ENCODE data around the gene C12orf60. TPM values are rescaled to one million over a fixed set of nuclear protein-coding genes. Genes with fewer than 3 reads are reported as not detected.

Gene C12orf60
- total RNA-seq, 1 donor from 2014 or later, result 2.1 TPM

DNA sequence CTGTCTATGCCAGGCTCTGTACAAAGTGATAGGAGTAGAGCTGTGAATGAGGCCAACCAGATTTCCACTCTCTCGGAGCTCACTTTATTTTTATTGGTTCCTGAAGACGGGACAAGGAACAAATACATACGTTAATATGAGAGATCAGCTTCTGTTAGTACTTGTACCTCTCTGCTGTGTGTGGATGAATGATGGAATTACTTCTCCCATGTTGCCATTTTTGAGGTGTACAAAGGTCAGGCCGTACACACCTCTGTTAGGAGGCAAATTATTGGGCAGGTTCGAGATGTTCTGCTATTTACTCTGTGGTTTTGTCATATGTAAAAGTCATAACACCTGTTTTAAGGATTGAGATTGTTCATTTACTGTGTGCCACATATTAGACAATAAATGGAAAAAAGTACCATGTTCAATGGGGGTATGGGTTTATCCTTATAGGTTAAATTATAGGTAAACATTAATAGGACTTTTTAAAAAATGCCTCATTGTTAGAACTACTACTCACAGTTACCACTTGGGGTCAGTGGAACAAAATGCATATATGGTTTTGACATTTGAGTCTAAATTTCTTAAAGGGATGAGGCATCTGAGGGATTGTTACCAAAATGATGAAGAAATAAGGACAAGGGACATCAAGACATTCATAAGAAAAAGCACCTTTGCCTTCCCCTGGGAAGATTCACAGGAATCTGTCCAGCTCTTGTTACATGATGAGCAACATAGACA lies 27.1 kb upstream of the C12orf60 start:
- Histone ChIP-seq H3K27me3 (ENCODE audit: control insufficient read depth in 3 of 3, insufficient read depth in 3 of 3, low read length in 3 of 3) (no peaks in the 10 kb centered on the region), H3K4me1 (ENCODE audit: control insufficient read depth in 3 of 3, insufficient read depth in 3 of 3, low read length in 3 of 3) (peaks cover 3 to 26% (median 9%) of the 10 kb centered on the region in 3 donors), H3K36me3 (ENCODE audit: control insufficient read depth in 3 of 3, insufficient read depth in 3 of 3, low read length in 3 of 3) (no peaks in the 10 kb centered on the region), H3K4me3 (ENCODE audit: low read length in 3 of 3) (no peak overlapping the region), H3K27ac (ENCODE audit: low read depth, low read length) (peak overlapping the region; percentile 94), H3K9ac (ENCODE audit: low read depth in 1 of 3, low read length in 3 of 3) (no peak overlapping the region), H3K9me3 (ENCODE audit: control insufficient read depth in 3 of 3, low read length in 3 of 3) (no peaks in the 10 kb centered on the region)

DNA sequence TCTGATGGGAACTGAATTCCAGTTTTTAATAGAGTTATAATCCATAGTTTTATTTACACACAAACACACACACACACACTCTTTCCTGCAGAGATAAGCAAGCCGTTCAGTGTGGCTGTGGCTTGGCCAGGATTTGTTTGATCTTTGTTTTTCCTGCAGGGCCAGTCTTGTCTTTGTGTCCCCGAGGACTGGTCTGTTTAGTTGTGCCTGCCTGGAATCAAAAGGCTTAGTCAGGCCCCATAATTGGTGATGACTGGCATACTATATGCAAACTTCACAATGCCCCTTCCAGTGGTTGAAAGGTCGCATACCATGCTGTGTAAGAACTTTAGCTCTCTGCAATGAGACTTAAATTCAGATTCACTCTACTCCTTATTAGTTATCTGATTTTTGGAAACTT lies 26.2 kb upstream of the C12orf60 start:
- Histone ChIP-seq H3K4me3 (ENCODE audit: low read length in 3 of 3) (no peak overlapping the region), H3K27me3 (ENCODE audit: control insufficient read depth in 3 of 3, insufficient read depth in 3 of 3, low read length in 3 of 3) (no peaks in the 10 kb centered on the region), H3K27ac (ENCODE audit: low read depth, low read length) (no peak overlapping the region), H3K9ac (ENCODE audit: low read depth in 1 of 3, low read length in 3 of 3) (no peak overlapping the region), H3K4me1 (ENCODE audit: control insufficient read depth in 3 of 3, insufficient read depth in 3 of 3, low read length in 3 of 3) (peaks cover 3 to 26% (median 9%) of the 10 kb centered on the region in 3 donors), H3K36me3 (ENCODE audit: control insufficient read depth in 3 of 3, insufficient read depth in 3 of 3, low read length in 3 of 3) (no peaks in the 10 kb centered on the region), H3K9me3 (ENCODE audit: control insufficient read depth in 3 of 3, low read length in 3 of 3) (no peaks in the 10 kb centered on the region)

DNA sequence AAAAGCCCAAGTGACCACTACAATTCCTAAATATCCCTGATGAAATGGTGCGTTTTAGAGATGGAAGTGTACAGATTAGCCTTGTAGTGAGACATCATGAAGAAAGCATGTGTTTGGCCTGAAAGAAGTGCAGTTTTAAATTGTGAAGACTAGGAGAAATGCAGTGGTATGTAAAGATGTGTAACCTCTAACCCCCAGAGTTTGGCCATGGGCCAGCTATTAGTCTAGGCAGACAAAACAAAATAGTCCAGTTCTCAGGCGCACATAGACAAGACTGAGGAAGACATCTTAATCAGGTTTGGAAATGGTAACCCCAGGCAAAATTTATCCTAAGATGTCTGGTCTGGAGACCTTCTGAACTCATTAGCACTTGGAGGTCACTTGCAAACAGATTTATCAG lies 23.6 kb upstream of the C12orf60 start:
- peaks cover 0 to 2% (median under 1%) of the 10 kb centered on the region in 3 donors for H3K36me3 ChIP-seq (ENCODE audit: control insufficient read depth in 3 of 3, insufficient read depth in 3 of 3, low read length in 3 of 3)
- no peak overlapping the region for H3K9ac ChIP-seq (ENCODE audit: low read depth in 1 of 3, low read length in 3 of 3)
- H3K4me1 ChIP-seq (ENCODE audit: control insufficient read depth in 3 of 3, insufficient read depth in 3 of 3, low read length in 3 of 3), result peaks cover 0 to 15% (median 3%) of the 10 kb centered on the region in 3 donors
- no peak overlapping the region for H3K27ac ChIP-seq (ENCODE audit: low read depth, low read length)
- no peaks in the 10 kb centered on the region for H3K9me3 ChIP-seq (ENCODE audit: control insufficient read depth in 3 of 3, low read length in 3 of 3)
- H3K27me3 ChIP-seq (ENCODE audit: control insufficient read depth in 3 of 3, insufficient read depth in 3 of 3, low read length in 3 of 3), result no peaks in the 10 kb centered on the region
- H3K4me3 ChIP-seq (ENCODE audit: low read length in 3 of 3), result no peak overlapping the region

DNA sequence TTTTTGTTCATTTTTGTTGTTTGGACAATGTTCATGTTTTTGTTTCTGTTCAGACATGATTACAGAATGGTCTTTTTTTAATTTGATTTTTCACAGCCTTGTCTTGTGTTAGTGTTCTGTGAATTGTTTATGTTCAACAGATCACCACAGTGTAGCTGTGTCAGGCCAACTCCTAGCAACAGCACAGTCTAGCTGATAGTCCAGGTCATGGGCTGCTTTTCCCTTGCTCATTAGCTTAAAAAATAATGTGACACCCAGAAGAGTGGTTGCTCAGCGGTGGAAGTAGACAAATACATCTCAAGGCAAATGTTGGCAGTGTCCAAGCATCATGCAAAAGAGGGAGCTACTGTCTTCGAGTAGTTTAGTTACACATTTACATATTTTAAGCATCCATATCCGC lies 22.6 kb upstream of the C12orf60 start:
- no peaks in the 10 kb centered on the region for H3K9me3 ChIP-seq (ENCODE audit: control insufficient read depth in 3 of 3, low read length in 3 of 3)

DNA sequence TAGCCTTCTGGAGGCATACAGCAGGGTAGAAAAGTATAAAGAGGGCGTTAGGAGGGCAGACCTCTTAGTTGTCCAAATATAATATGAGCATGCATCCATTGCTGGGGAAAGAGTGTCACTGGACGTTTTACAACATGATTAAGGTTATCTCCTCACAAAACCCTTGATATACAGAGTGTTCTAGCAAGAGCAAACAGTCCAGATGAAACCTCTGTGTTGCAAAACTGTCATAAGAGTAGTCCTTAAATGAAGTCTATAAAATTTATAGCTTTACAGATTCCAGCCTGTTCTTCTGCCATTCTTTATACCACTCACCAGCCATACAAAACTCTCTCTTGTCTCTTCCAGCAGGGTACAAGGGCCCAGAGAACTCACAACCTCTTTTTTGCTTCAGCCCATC lies 21.9 kb upstream of the C12orf60 start:
- H3K9me3 ChIP-seq (ENCODE audit: control insufficient read depth in 3 of 3, low read length in 3 of 3), result no peaks in the 10 kb centered on the region
- H3K27me3 ChIP-seq (ENCODE audit: control insufficient read depth in 3 of 3, insufficient read depth in 3 of 3, low read length in 3 of 3), result no peaks in the 10 kb centered on the region
- no peak overlapping the region for H3K4me3 ChIP-seq (ENCODE audit: low read length in 3 of 3)
- H3K27ac ChIP-seq (ENCODE audit: low read depth, low read length), result no peak overlapping the region
- H3K4me1 ChIP-seq (ENCODE audit: control insufficient read depth in 3 of 3, insufficient read depth in 3 of 3, low read length in 3 of 3), result no peaks in the 10 kb centered on the region
- no peak overlapping the region for H3K9ac ChIP-seq (ENCODE audit: low read depth in 1 of 3, low read length in 3 of 3)
- peaks cover 3 to 12% (median 9%) of the 10 kb centered on the region in 3 donors for H3K36me3 ChIP-seq (ENCODE audit: control insufficient read depth in 3 of 3, insufficient read depth in 3 of 3, low read length in 3 of 3)

More for the DNA sequence above, 22.6 kb upstream of the C12orf60 start:
- Histone ChIP-seq H3K36me3 (ENCODE audit: control insufficient read depth in 3 of 3, insufficient read depth in 3 of 3, low read length in 3 of 3) (peaks cover 3 to 8% (median 7%) of the 10 kb centered on the region in 3 donors), H3K27me3 (ENCODE audit: control insufficient read depth in 3 of 3, insufficient read depth in 3 of 3, low read length in 3 of 3) (no peaks in the 10 kb centered on the region), H3K27ac (ENCODE audit: low read depth, low read length) (no peak overlapping the region), H3K9ac (ENCODE audit: low read depth in 1 of 3, low read length in 3 of 3) (no peak overlapping the region), H3K4me3 (ENCODE audit: low read length in 3 of 3) (no peak overlapping the region), H3K4me1 (ENCODE audit: control insufficient read depth in 3 of 3, insufficient read depth in 3 of 3, low read length in 3 of 3) (peaks cover 0 to 6% (median 0%) of the 10 kb centered on the region in 3 donors)

DNA sequence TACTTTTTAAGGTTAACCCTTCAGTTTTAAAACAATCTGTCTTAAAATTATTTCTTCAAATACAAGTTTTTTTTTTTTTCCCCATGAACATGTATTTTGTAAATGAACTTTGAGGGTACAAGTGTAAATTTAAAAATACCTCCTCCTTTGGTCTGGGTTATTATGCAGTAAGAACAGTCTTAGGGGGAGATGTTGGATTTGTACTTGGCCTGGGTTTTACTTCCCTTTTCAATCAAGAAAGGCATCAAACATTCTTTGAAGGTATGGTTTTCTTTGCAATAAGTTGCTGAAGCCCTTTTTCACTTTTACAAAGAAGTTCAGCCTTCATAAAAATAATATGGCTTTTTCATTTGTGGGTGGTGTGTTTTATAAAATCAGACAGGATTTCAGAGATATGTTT lies 20.7 kb upstream of the C12orf60 start:
- Histone ChIP-seq H3K27me3 (ENCODE audit: control insufficient read depth in 3 of 3, insufficient read depth in 3 of 3, low read length in 3 of 3) (no peaks in the 10 kb centered on the region), H3K4me1 (ENCODE audit: control insufficient read depth in 3 of 3, insufficient read depth in 3 of 3, low read length in 3 of 3) (no peaks in the 10 kb centered on the region), H3K9me3 (ENCODE audit: control insufficient read depth in 3 of 3, low read length in 3 of 3) (no peaks in the 10 kb centered on the region), H3K36me3 (ENCODE audit: control insufficient read depth in 3 of 3, insufficient read depth in 3 of 3, low read length in 3 of 3) (peaks cover 11 to 24% (median 21%) of the 10 kb centered on the region in 3 donors), H3K27ac (ENCODE audit: low read depth, low read length) (no peak overlapping the region), H3K9ac (ENCODE audit: low read depth in 1 of 3, low read length in 3 of 3) (no peak overlapping the region), H3K4me3 (ENCODE audit: low read length in 3 of 3) (no peak overlapping the region)

DNA sequence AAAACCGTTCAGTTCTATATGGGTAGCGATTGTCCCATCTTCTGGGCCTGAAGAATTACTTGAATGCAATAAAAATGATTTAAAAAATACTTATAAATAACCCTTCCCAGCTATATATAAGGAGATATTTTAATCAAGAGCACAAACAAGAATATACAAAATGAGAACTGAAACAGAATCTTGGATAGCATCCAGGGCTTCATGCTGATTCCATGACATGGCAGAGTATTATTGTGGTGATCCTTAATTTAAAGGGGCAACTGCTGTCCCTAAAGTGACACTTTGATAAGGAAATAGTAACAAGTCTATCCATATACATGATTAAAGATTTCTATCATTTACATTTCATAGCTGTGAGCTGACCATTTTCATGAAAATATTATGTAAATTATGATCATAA lies 19.0 kb upstream of the C12orf60 start:
- H3K36me3 ChIP-seq (ENCODE audit: control insufficient read depth in 3 of 3, insufficient read depth in 3 of 3, low read length in 3 of 3), result peaks cover 24 to 38% (median 36%) of the 10 kb centered on the region in 3 donors
- H3K4me1 ChIP-seq (ENCODE audit: control insufficient read depth in 3 of 3, insufficient read depth in 3 of 3, low read length in 3 of 3), result no peaks in the 10 kb centered on the region

DNA sequence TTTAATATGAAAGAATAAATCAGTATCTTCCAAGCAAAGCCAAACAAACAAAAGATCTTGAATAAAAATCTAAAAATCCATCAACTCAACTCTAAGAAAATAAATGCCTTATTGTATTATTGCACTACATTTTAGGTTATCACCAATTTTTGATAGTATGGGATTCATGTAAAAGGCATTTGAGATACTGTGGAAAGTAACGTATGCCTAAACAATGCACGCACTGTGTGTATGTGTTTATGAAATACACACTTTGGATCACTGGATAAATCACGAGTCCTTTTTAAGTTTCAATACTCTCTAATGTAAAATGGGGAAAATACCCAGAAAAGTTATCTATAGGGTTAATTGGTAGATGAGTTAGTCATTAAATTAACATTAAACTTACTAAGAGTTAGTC lies 17.9 kb upstream of the C12orf60 start:
- Histone ChIP-seq H3K9ac (ENCODE audit: low read depth in 1 of 3, low read length in 3 of 3) (no peak overlapping the region), H3K27ac (ENCODE audit: low read depth, low read length) (no peak overlapping the region), H3K36me3 (ENCODE audit: control insufficient read depth in 3 of 3, insufficient read depth in 3 of 3, low read length in 3 of 3) (peaks cover 35 to 48% (median 47%) of the 10 kb centered on the region in 3 donors), H3K4me3 (ENCODE audit: low read length in 3 of 3) (no peak overlapping the region), H3K4me1 (ENCODE audit: control insufficient read depth in 3 of 3, insufficient read depth in 3 of 3, low read length in 3 of 3) (no peaks in the 10 kb centered on the region), H3K9me3 (ENCODE audit: control insufficient read depth in 3 of 3, low read length in 3 of 3) (no peaks in the 10 kb centered on the region), H3K27me3 (ENCODE audit: control insufficient read depth in 3 of 3, insufficient read depth in 3 of 3, low read length in 3 of 3) (no peaks in the 10 kb centered on the region)

More for the DNA sequence above, 19.0 kb upstream of the C12orf60 start:
- Histone ChIP-seq H3K27ac (ENCODE audit: low read depth, low read length) (no peak overlapping the region), H3K9me3 (ENCODE audit: control insufficient read depth in 3 of 3, low read length in 3 of 3) (no peaks in the 10 kb centered on the region), H3K27me3 (ENCODE audit: control insufficient read depth in 3 of 3, insufficient read depth in 3 of 3, low read length in 3 of 3) (no peaks in the 10 kb centered on the region), H3K9ac (ENCODE audit: low read depth in 1 of 3, low read length in 3 of 3) (no peak overlapping the region), H3K4me3 (ENCODE audit: low read length in 3 of 3) (no peak overlapping the region)

DNA sequence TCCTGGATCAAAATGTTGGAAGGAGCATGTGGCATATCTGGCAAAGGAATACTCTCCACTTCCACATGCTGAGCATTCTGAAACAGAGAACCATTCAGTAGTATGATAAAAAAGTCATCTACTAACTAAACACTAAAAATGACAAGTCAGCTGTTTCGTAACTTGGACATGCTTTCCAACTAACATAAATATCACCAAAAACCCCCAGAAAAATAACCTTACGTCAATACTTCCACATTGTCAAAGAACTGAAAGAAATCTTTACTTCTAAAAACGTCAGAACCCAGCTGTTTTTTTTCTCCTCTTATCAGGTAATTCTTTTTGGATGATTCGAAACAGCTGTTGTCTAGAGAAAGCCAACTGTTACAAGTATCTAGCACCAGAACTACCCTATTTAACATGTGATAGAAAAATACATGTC lies 8.4 kb upstream of the C12orf60 start:
- Histone ChIP-seq H3K9me3 (ENCODE audit: control insufficient read depth in 3 of 3, low read length in 3 of 3) (no peaks in the 10 kb centered on the region), H3K27ac (ENCODE audit: low read depth, low read length) (no peak overlapping the region), H3K9ac (ENCODE audit: low read depth in 1 of 3, low read length in 3 of 3) (no peak overlapping the region), H3K27me3 (ENCODE audit: control insufficient read depth in 3 of 3, insufficient read depth in 3 of 3, low read length in 3 of 3) (no peaks in the 10 kb centered on the region), H3K4me3 (ENCODE audit: low read length in 3 of 3) (no peak overlapping the region), H3K4me1 (ENCODE audit: control insufficient read depth in 3 of 3, insufficient read depth in 3 of 3, low read length in 3 of 3) (no peaks in the 10 kb centered on the region), H3K36me3 (ENCODE audit: control insufficient read depth in 3 of 3, insufficient read depth in 3 of 3, low read length in 3 of 3) (peaks cover 35 to 80% (median 68%) of the 10 kb centered on the region in 3 donors)

DNA sequence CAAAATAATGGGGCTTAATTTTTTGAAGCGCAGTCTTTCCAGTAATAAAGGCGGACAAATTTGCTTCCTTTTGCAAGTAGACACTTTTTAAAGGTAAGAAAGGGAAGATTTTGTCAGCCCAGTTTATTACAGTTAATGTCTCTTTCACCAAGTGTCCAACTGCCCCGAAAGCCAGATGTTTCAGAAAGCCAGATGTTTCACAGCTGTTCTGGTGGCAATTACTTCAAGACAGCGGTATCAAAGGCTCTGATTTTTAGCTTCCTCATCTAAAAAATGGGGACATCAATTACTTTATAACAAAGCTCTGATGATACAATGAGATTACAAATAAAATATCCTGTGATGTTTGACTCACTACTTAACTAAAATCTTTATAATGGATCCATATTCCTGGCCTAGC lies 1.2 kb upstream of the C12orf60 start:
- peaks cover 6 to 23% (median 23%) of the 10 kb centered on the region in 3 donors for H3K36me3 ChIP-seq (ENCODE audit: control insufficient read depth in 3 of 3, insufficient read depth in 3 of 3, low read length in 3 of 3)
- H3K4me1 ChIP-seq (ENCODE audit: control insufficient read depth in 3 of 3, insufficient read depth in 3 of 3, low read length in 3 of 3), result peaks cover 4 to 16% (median 6%) of the 10 kb centered on the region in 3 donors
- H3K9ac ChIP-seq (ENCODE audit: low read depth in 1 of 3, low read length in 3 of 3), result peak overlapping the region in 1 of 3 donors; percentile 99
- peak overlapping the region; percentile 96 for H3K27ac ChIP-seq (ENCODE audit: low read depth, low read length)
- no peaks in the 10 kb centered on the region for H3K9me3 ChIP-seq (ENCODE audit: control insufficient read depth in 3 of 3, low read length in 3 of 3)
- no peaks in the 10 kb centered on the region for H3K27me3 ChIP-seq (ENCODE audit: control insufficient read depth in 3 of 3, insufficient read depth in 3 of 3, low read length in 3 of 3)
- H3K4me3 ChIP-seq (ENCODE audit: low read length in 3 of 3), result peak overlapping the region; percentile 96 to 97 (median 96)
